Common myeloid progenitor, CD34-positive (primary cell): ENCODE measurements around the gene FUT8.

ENCODE experiments used
- CTCF ChIA-PET: fragments of 350-600 bp; sonication (Branson Sonifier 250); formaldehyde crosslinking; loops from one replicate; lab custom pipeline; 2021; ENCODE audit warnings: antibody characterized with exemption; lab: Charles Lee
- POLR2A ChIA-PET: fragments of 350-600 bp; sonication (Branson Sonifier 250); formaldehyde crosslinking; loops from one replicate; lab custom pipeline; 2021; ENCODE audit warnings: antibody characterized with exemption; lab: Charles Lee
- DNase-seq, 3 donors: peaks; one replicate each; pipeline versions ENCODE4 v3.0.0 to v3.0.0-alpha.2; 2013
- H3K27ac ChIP-seq, 2 experiments: 1 replicate in 1 of 2; 2 replicates in 1 of 2; pipeline ENCODE4 v1.7.0; 2013; ENCODE audit warnings: inconsistent platforms in 2 of 2, low read length in 2 of 2, mild to moderate bottlenecking in 2 of 2, low read depth in 1 of 2, moderate library complexity in 1 of 2; ENCODE audit not compliant: severe bottlenecking in 2 of 2, insufficient read depth in 1 of 2, poor library complexity in 1 of 2
- H3K27me3 ChIP-seq, 5 experiments: replicated peaks in 2 of 5; 1 replicate in 3 of 5; 2 replicates in 2 of 5; pipeline versions ENCODE4 v1.6.1 to v1.7.0; 2013; ENCODE audit warnings: low read length in 4 of 5, mild to moderate bottlenecking in 2 of 5, moderate library complexity in 2 of 5, inconsistent platforms in 1 of 5; ENCODE audit not compliant: insufficient read depth in 5 of 5, control insufficient read depth in 4 of 5
- H3K36me3 ChIP-seq, 4 experiments: 1 replicate in 2 of 4; 2 replicates in 2 of 4; pipeline versions ENCODE4 v1.6.1 to v1.7.0; 2013; ENCODE audit warnings: low read length in 3 of 4, control low read depth in 1 of 4, mild to moderate bottlenecking in 1 of 4; ENCODE audit not compliant: control insufficient read depth in 4 of 4, insufficient read depth in 4 of 4
- H3K4me1 ChIP-seq, 4 experiments: 1 replicate in 3 of 4; 2 replicates in 1 of 4; pipeline versions ENCODE4 v1.6.1 to v1.7.1; 2013; ENCODE audit warnings: low read length in 3 of 4, mild to moderate bottlenecking in 3 of 4, control low read depth in 1 of 4, inconsistent platforms in 1 of 4, moderate library complexity in 1 of 4; ENCODE audit not compliant: control insufficient read depth in 4 of 4, insufficient read depth in 4 of 4; ENCODE audit errors: control extremely low read depth in 1 of 4
- H3K4me3 ChIP-seq, 7 experiments: 1 replicate in 4 of 7; 2 replicates in 3 of 7; pipeline versions ENCODE4 v1.5.1 to v1.7.0; 2013; ENCODE audit warnings: mild to moderate bottlenecking in 7 of 7, low read length in 6 of 7, moderate library complexity in 6 of 7, inconsistent platforms in 2 of 7, low read depth in 2 of 7, control low read depth in 1 of 7; ENCODE audit not compliant: insufficient read depth in 4 of 7, control insufficient read depth in 1 of 7; ENCODE audit errors: extremely low read depth in 1 of 7
- H3K9me3 ChIP-seq, 5 experiments: 1 replicate in 4 of 5; 2 replicates in 1 of 5; pipeline versions ENCODE4 v1.6.1 to v1.7.1; 2013; ENCODE audit warnings: low read length in 4 of 5, mild to moderate bottlenecking in 2 of 5, inconsistent platforms in 1 of 5, low read depth in 1 of 5, moderate library complexity in 1 of 5; ENCODE audit not compliant: control insufficient read depth in 4 of 5, insufficient read depth in 2 of 5; ENCODE audit errors: control extremely low read depth in 1 of 5
- WGBS: methylation state at CpG from one replicate; pipeline ENCODE4 v1.1.5; 2013; ENCODE audit not compliant: insufficient coverage; 5-methylcytosine and 5-hydroxymethylcytosine counted together

FUT8 gene

DNA sequence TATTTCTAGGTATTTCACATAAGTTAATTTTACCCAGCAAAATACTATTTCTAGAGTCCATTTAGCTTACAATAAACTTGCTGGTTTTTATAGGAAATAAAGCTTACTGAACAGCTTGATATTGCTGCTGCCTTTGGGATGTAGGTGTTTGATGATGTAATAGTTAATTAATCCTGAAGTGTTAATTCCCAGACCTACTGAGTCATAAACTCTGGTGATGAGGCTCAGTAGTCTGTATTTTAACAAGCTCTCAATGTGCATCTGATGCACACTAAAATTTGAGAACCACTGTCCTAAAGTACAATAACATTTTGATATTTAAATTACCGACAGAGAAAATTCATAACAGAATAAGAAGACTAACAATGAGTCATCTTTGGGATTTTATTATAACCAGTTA lies 168.4 kb downstream of the FUT8 start:
- no peaks in the 10 kb centered on the region for H3K9me3 ChIP-seq
- no peaks in the 10 kb centered on the region for H3K36me3 ChIP-seq
- DNase-seq, result no peak
- ChIA-PET POLR2A (no interaction called here), CTCF (no interaction called here)
- no peak overlapping the region for H3K27ac ChIP-seq
- H3K27me3 ChIP-seq, result no peaks in the 10 kb centered on the region
- H3K4me3 ChIP-seq, result no peak overlapping the region
- no peaks in the 10 kb centered on the region for H3K4me1 ChIP-seq
- WGBS, result no CpG with 5 or more reads among the region's 1 CpG

DNA sequence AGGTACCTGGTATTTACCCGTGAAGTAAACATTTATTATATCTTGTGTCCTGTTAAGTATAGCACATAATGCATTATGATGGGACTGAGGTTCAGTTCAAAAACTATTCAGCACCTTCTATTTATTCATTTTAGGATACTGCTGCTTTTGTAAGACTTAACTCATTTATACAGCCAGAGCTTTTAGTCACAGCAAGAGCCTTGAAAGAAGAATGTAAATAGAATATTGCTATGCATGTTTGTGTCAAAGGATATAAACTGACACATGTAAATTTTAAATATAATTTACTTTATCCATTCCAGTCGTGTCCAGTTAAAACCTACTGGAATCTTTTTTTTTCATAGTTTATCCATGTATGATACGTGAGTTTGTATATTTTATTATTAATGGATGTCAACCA lies 168.8 kb downstream of the FUT8 start:
- CTCF ChIA-PET, result no interaction called here
- no peak overlapping the region for H3K4me3 ChIP-seq
- POLR2A ChIA-PET, result no interaction called here
- no peak overlapping the region for H3K27ac ChIP-seq
- no peaks in the 10 kb centered on the region for H3K36me3 ChIP-seq
- no peaks in the 10 kb centered on the region for H3K27me3 ChIP-seq
- H3K9me3 ChIP-seq, result no peaks in the 10 kb centered on the region
- no peak for DNase-seq
- no peaks in the 10 kb centered on the region for H3K4me1 ChIP-seq
- WGBS, result no CpG with 5 or more reads among the region's 3 CpGs

GRCh38 chr14:65581799-65582198 lies 169.3 kb downstream of the FUT8 start:
- POLR2A ChIA-PET, result no interaction called here
- Histone ChIP-seq H3K36me3 (no peaks in the 10 kb centered on the region), H3K4me1 (no peaks in the 10 kb centered on the region), H3K4me3 (no peak overlapping the region), H3K27ac (no peak overlapping the region), H3K9me3 (no peaks in the 10 kb centered on the region), H3K27me3 (no peaks in the 10 kb centered on the region)
- WGBS, result no CpG with 5 or more reads among the region's 3 CpGs
- CTCF ChIA-PET, result no interaction called here
- no peak for DNase-seq

GRCh38 chr14:65585216-65585615 lies 172.7 kb downstream of the FUT8 start:
- WGBS, result no CpG with 5 or more reads among the region's 1 CpG
- H3K27me3 ChIP-seq, result no peaks in the 10 kb centered on the region
- no peaks in the 10 kb centered on the region for H3K4me1 ChIP-seq
- H3K36me3 ChIP-seq, result no peaks in the 10 kb centered on the region
- H3K27ac ChIP-seq, result no peak overlapping the region
- CTCF ChIA-PET, result no interaction called here
- no peak for DNase-seq
- POLR2A ChIA-PET, result interaction anchor here (0.6 kb wide), 1 partner anchor 8 kb away, joined by 3 read pairs; no protein-coding TSS in a partner anchor
- no peaks in the 10 kb centered on the region for H3K9me3 ChIP-seq
- no peak overlapping the region for H3K4me3 ChIP-seq

DNA sequence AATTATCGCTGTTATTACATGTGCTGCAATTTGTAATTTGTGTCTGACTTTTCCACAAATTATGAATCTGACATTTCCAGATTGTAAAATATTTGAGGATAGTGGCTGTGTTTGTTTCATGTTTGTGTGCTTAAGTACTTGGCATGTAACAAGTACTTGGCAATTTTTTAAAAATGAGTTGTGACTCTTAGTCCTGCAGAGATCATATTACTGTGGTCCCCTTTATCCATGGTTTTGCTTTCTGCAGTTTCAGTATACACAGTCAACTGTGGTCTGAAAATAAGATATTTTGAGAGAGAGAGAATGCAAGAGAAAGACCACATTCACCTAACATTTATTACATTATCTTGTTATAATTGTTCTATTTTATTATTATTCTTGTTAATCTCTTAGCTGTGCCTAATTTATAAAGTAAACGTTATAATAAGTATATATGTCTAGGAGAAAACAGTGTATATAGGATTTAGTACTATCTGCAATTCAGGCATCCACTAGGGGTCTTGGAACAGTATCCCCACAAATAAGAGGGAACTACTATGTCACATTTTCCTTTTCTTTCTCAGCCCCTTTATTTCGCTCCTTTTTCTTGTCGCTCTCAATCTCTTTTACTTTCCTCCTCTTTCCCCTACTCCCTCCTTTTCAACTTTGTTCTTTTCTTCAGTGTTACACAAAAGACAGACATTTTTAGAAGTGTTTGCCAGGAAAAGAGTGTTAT lies 176.1 kb downstream of the FUT8 start:
- Histone ChIP-seq H3K9me3 (no peaks in the 10 kb centered on the region), H3K4me1 (no peaks in the 10 kb centered on the region), H3K4me3 (no peak overlapping the region), H3K36me3 (no peaks in the 10 kb centered on the region), H3K27ac (no peak overlapping the region), H3K27me3 (no peaks in the 10 kb centered on the region)
- 100% methylated on average over 1 of the region's 4 CpGs for WGBS
- no peak for DNase-seq
- POLR2A ChIA-PET, result no interaction called here
- CTCF ChIA-PET, result no interaction called here

DNA sequence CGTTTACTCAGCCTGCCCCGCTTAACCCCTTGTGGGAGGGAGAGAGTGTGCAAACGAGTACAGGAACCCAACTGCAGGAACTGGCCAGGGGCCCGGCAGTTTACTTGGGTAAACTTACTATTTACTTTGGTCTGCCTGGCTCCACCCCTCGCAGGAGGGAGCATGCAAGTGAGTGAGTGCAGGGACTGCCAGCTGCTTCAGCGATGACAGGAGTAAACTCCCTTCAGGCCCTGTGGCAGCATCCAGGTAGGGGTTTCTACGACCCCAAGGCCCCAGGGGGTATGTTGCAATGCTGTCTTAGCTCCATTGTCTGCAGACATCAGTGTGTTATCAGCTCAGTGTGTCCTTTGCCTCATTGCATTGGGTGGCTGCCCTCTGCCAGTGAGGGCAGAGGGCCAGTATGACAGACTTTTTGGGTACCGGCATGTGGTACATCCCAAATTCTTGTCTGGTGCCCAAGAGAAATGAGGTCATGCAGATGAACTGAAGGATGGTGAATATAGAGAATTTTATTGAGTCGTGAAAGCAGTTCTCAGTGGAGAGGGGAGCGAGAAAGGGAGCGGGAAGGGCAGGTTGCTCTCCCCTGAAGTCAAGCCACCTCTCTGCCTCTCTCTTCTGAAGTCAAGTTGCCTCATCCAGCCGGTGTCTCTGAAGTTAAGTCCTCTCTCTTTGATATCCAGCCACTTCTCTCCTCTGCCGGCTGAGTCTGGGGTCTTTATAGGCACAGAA lies 181.8 kb downstream of the FUT8 start:
- H3K36me3 ChIP-seq, result no peaks in the 10 kb centered on the region
- 95% methylated on average over 9 of the region's 13 CpGs for WGBS
- H3K27me3 ChIP-seq, result no peaks in the 10 kb centered on the region
- no peak for DNase-seq
- ChIA-PET POLR2A (no interaction called here), CTCF (interaction anchor here (1.0 kb wide), 1 partner anchor 365 kb away, joined by 3 read pairs; no protein-coding TSS in a partner anchor)
- H3K9me3 ChIP-seq, result no peaks in the 10 kb centered on the region
- no peak overlapping the region for H3K27ac ChIP-seq
- H3K4me3 ChIP-seq, result no peak overlapping the region
- no peaks in the 10 kb centered on the region for H3K4me1 ChIP-seq

- DNase-seq, result no peak
- POLR2A ChIA-PET, result no interaction called here
- no peaks in the 10 kb centered on the region for H3K9me3 ChIP-seq
- H3K36me3 ChIP-seq, result no peaks in the 10 kb centered on the region
- H3K4me1 ChIP-seq, result no peaks in the 10 kb centered on the region
- H3K27me3 ChIP-seq, result no peaks in the 10 kb centered on the region
- CTCF ChIA-PET, result interaction anchor here (1.0 kb wide), 1 partner anchor 365 kb away, joined by 3 read pairs; no protein-coding TSS in a partner anchor
- no peak overlapping the region for H3K27ac ChIP-seq
- no peak overlapping the region for H3K4me3 ChIP-seq
- 93% methylated on average over 5 of the region's 5 CpGs for WGBS
These were observed 182.3 kb downstream of the FUT8 start for GRCh38 chr14:65594882-65595237.
